ENCODE data around the gene EFNA5.

EFNA5 gene

DNA sequence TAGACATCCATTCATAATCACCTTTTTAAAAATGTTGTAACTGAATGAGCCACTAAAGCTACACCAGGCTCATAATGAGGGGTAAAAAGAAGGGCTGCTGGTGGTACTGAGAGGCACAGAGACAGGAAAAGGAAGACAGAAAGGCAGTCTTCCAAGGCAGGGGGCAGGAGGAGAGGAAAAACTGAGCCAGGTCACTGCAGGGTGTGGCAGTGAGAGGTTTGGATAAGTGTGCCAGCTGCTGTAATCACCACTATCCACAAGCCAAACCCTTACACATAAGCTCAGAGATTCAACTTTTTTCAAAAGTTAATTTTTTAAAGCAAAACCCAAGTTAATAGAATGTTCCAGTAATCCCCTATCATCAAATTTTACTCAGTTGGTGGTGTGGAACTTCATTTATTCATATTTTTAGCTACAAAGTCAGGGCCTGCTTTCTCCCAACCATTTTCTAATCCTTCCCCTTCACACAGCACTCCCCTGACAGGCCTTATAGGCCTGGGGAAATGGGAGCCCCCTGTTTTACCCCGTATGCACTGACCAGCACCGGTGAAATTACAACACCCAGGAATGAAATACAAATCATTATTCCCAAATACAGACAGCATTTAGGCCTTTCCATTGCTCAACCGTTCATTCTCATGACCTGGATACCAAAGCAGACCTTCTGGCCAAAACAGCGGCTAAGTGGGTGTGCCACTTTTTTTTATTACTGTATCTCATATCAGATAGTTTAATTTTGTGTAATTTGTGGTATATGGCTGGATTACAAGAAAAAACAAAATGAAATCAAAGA is 76.3 kb downstream of the EFNA5 start:
- DNase-seq (ENCODE audit: low spot score): no peak
- no peak for TF ChIP-seq CTCF (IDR thresholded peaks at IDR 0.05; ENCODE audit: extremely low read depth, insufficient read depth, missing control alignments)
- in situ Hi-C loops (cut with MboI; ENCODE audit: low pct_unique_long_range_greater_than_20kb, low sequenced_read_pairs, unreplicated experiment): no loop called here

GRCh38 chr5:107593009-107593408 is 77.7 kb downstream of the EFNA5 start:
- no peak for DNase-seq (ENCODE audit: low spot score)
- no peak for TF ChIP-seq CTCF (IDR thresholded peaks at IDR 0.05; ENCODE audit: extremely low read depth, insufficient read depth, missing control alignments)
- in situ Hi-C loops (cut with MboI; ENCODE audit: low pct_unique_long_range_greater_than_20kb, low sequenced_read_pairs, unreplicated experiment): no loop called here

DNA sequence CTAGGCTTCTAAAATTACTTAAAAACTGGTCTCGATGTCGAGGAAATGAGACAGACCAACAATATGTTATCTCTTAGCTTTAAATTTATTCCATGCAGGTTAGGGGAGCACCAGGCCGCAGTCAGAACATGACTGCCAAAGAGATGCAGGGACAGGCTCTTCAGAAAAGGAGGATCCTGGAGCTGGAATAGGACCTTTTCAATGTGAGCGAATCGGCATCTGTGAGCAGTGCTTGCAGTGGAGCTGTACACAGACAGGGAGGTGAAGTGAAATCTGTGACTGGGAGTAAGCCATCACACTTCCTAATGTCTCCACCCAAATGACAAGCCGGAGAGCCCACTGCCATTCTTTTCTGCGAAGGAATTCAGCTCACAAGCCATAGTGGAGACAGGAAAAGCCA is 78.2 kb downstream of the EFNA5 start:
- in situ Hi-C loops (cut with MboI; ENCODE audit: low pct_unique_long_range_greater_than_20kb, low sequenced_read_pairs, unreplicated experiment): no loop called here
- no peak for TF ChIP-seq CTCF (IDR thresholded peaks at IDR 0.05; ENCODE audit: extremely low read depth, insufficient read depth, missing control alignments)
- DNase-seq (ENCODE audit: low spot score): no peak

- TF ChIP-seq CTCF (IDR thresholded peaks at IDR 0.05; ENCODE audit: extremely low read depth, insufficient read depth, missing control alignments): no peak
- DNase-seq (ENCODE audit: low spot score): no peak
- in situ Hi-C loops (cut with MboI; ENCODE audit: low pct_unique_long_range_greater_than_20kb, low sequenced_read_pairs, unreplicated experiment): no loop called here
Observed at GRCh38 chr5:107590686-107591085, 80.1 kb downstream of the EFNA5 start.

DNA sequence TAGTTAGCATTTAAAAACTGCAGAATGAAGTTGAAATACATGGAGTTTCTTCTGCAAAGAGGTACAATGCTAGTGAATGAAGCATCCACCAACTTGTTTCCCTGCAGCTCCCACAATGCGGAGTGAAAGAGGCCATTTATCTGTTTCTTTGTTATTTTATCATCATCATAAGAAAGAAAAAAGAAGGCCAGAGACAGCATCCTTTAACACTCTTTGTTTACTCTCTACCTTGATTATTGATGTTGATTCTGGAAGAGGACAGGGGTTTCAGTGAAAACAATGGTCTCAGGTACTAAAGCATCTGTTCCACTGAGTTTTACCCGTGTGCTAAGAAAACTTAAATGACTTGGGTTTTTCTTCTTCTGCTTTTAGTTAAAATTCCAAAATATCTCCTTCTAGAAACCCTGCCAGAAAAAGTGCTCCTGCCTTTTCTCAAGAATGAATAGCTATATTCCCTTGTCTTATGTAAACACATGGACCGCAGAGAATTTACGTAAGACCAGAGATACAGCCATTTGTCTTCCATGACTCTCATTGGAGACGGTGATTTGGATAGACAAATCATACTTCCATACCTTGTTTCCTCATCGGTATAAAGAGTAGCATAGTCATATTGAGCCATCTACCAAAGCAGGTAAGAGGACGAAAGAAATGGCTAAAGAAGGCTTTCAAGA is 81.1 kb downstream of the EFNA5 start:
- TF ChIP-seq CTCF (IDR thresholded peaks at IDR 0.05; ENCODE audit: extremely low read depth, insufficient read depth, missing control alignments): no peak

DNA sequence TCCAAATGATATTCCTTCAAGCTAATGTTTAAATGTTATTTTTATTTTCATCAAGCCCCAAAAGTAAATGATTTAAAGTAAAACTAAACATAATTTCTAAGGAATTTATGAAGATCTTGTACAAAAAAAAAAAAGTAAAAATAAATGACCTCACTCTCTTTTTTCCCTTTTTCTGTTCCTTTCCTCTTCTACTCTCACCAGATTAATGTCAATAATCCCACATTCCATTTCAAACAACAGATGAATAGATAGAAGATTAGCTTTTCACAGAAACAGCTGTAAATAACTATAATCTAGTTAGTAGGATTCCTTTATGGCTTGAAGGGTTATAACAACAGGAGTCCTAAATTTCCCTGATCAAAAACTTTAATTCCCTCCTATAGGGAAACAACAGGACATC is 88.1 kb downstream of the EFNA5 start:
- DNase-seq (ENCODE audit: low spot score): no peak
- in situ Hi-C loops (cut with MboI; ENCODE audit: low pct_unique_long_range_greater_than_20kb, low sequenced_read_pairs, unreplicated experiment): no loop called here
- no peak for TF ChIP-seq CTCF (IDR thresholded peaks at IDR 0.05; ENCODE audit: extremely low read depth, insufficient read depth, missing control alignments)

More for the DNA sequence above, 81.1 kb downstream of the EFNA5 start:
- no peak for DNase-seq (ENCODE audit: low spot score)
- in situ Hi-C loops (cut with MboI; ENCODE audit: low pct_unique_long_range_greater_than_20kb, low sequenced_read_pairs, unreplicated experiment): no loop called here
